Measurements from ENCODE around the gene PTPRK. TPM values are rescaled to one million over a fixed set of nuclear protein-coding genes. Genes with fewer than 3 reads are reported as not detected.

The PTPRK gene
- total and polyA plus RNA-seq, 2 of the 13 experiments (the other 11 are each of a cell fraction or from before 2014, with no cell fraction given) = 43.6 to 98.3 TPM

DNA sequence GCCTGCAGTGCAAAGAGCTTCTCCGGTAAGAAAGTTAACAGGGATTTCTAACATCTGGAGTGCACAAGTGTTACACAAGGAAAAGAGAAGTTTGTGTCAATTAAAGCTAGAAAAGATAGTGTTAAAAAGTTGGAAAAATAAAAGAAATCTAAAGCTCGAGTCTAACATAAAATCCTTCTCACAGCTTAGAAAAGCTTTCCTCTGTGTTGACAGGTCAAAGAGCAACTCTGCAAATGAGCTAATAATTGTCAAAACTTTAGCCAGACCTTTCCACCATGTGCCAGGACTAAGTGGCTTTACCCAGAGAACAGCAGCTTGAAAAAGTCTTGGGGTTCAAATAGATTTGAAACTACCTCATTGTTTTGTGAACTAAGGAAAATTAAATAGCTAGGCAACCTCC lies 14.8 kb downstream of the PTPRK start (continued):
- TF ChIP-seq, protein P1, sequence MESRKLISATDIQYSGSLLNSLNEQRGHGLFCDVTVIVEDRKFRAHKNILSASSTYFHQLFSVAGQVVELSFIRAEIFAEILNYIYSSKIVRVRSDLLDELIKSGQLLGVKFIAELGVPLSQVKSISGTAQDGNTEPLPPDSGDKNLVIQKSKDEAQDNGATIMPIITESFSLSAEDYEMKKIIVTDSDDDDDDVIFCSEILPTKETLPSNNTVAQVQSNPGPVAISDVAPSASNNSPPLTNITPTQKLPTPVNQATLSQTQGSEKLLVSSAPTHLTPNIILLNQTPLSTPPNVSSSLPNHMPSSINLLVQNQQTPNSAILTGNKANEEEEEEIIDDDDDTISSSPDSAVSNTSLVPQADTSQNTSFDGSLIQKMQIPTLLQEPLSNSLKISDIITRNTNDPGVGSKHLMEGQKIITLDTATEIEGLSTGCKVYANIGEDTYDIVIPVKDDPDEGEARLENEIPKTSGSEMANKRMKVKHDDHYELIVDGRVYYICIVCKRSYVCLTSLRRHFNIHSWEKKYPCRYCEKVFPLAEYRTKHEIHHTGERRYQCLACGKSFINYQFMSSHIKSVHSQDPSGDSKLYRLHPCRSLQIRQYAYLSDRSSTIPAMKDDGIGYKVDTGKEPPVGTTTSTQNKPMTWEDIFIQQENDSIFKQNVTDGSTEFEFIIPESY (CRISPR knock-in tag; IDR thresholded peaks at IDR 0.05) = no peak
- no peak for TF ChIP-seq SMAD1 (CRISPR knock-in tag; IDR thresholded peaks at IDR 0.05; ENCODE audit: borderline replicate concordance, low read depth)
- no peak for TF ChIP-seq ZNF687 (CRISPR knock-in tag; IDR thresholded peaks at IDR 0.05)
- TF ChIP-seq, protein P2, sequence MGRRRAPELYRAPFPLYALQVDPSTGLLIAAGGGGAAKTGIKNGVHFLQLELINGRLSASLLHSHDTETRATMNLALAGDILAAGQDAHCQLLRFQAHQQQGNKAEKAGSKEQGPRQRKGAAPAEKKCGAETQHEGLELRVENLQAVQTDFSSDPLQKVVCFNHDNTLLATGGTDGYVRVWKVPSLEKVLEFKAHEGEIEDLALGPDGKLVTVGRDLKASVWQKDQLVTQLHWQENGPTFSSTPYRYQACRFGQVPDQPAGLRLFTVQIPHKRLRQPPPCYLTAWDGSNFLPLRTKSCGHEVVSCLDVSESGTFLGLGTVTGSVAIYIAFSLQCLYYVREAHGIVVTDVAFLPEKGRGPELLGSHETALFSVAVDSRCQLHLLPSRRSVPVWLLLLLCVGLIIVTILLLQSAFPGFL (CRISPR knock-in tag; IDR thresholded peaks at IDR 0.05) = no peak
- no peak for TF ChIP-seq ATF1 (CRISPR knock-in tag; IDR thresholded peaks at IDR 0.05)
- TF ChIP-seq, protein P3, sequence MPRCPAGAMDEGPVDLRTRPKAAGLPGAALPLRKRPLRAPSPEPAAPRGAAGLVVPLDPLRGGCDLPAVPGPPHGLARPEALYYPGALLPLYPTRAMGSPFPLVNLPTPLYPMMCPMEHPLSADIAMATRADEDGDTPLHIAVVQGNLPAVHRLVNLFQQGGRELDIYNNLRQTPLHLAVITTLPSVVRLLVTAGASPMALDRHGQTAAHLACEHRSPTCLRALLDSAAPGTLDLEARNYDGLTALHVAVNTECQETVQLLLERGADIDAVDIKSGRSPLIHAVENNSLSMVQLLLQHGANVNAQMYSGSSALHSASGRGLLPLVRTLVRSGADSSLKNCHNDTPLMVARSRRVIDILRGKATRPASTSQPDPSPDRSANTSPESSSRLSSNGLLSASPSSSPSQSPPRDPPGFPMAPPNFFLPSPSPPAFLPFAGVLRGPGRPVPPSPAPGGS (CRISPR knock-in tag; IDR thresholded peaks at IDR 0.05) = no peak
- no peak for TF ChIP-seq DMTF1 (CRISPR knock-in tag; IDR thresholded peaks at IDR 0.05)
- no peak for TF ChIP-seq ZNF329 (CRISPR knock-in tag; IDR thresholded peaks at IDR 0.05; ENCODE audit: low read depth)
- TF ChIP-seq YEATS4 (CRISPR knock-in tag; IDR thresholded peaks at IDR 0.05; ENCODE audit: borderline replicate concordance) = peak; percentile 66; the same call in 1 of the 2 replicates
- TF ChIP-seq NCOR1 (IDR thresholded peaks at IDR 0.05; ENCODE audit: borderline replicate concordance, low read length) = peak; percentile 78
- TF ChIP-seq TGIF2 (CRISPR knock-in tag; IDR thresholded peaks at IDR 0.05) = peak; percentile 93
- TF ChIP-seq ZNF577 (CRISPR knock-in tag; IDR thresholded peaks at IDR 0.05; ENCODE audit: borderline replicate concordance, low read depth) = no peak
- TF ChIP-seq JARID2 (CRISPR knock-in tag; IDR thresholded peaks at IDR 0.05; ENCODE audit: insufficient replicate concordance) = no peak
- TF ChIP-seq ZNF780A (CRISPR knock-in tag; IDR thresholded peaks at IDR 0.05) = no peak
- no peak for TF ChIP-seq GPBP1L1 (CRISPR knock-in tag; IDR thresholded peaks at IDR 0.05)
- 0 out of 2 replicates have a peak, but pooled peaks have one; percentile 11 for TF ChIP-seq SIX4 (CRISPR knock-in tag; IDR thresholded peaks at IDR 0.05)
- TF ChIP-seq NR2F6 (IDR thresholded peaks at IDR 0.05) = peak; percentile 74
- TF ChIP-seq NR2F6 (CRISPR knock-in tag; IDR thresholded peaks at IDR 0.05) = peak; percentile 75
- TF ChIP-seq IKZF1 (IDR thresholded peaks at IDR 0.05) = no peak

Data from HepG2 (cell line).